Endothelial cell of umbilical vein (primary cell): Measurements from ENCODE around the gene ZNF148. TPM values are rescaled to one million over a fixed set of nuclear protein-coding genes. Genes with fewer than 3 reads are reported as not detected.

ENCODE experiments used
- BruUV-seq: library from RNA; stranded (reverse); fragments of 400-500 nt; replicated peaks from 2 replicates; lab custom pipeline; 2021; lab: Mats Ljungman, UMichigan
- CTCF ChIA-PET: fragments of 300-600, 350-600 bp; sonication (Branson Sonifier 250); formaldehyde crosslinking; loops from one replicate; lab custom pipeline; 2021; ENCODE audit warnings: antibody characterized with exemption, inconsistent platforms; lab: Charles Lee
- POLR2A ChIA-PET: fragments of 300-600, 350-600 bp; sonication (Branson Sonifier 250); formaldehyde crosslinking; loops from one replicate; lab custom pipeline; 2021; ENCODE audit warnings: antibody characterized with exemption, inconsistent platforms; lab: Charles Lee
- DNase-seq: peaks from one replicate; pipeline ENCODE4 v3.0.0-alpha.2; 2011; ENCODE audit warnings: low read depth, low spot score
- FAIRE-seq: peaks from 2 replicates; lab custom pipeline; 2011; peaks lifted over from hg19 to GRCh38; lab: Jason Lieb, UNC
- H2AFZ ChIP-seq: 2 replicates; pipeline ENCODE4 v1.6.0; 2012; ENCODE audit warnings: low read depth, low read length, control low read depth, inconsistent platforms
- H3K27ac ChIP-seq: 2 replicates; pipeline ENCODE4 v1.5.1; 2011; ENCODE audit warnings: low read depth, mild to moderate bottlenecking, control low read depth, low read length, moderate library complexity; ENCODE audit not compliant: insufficient read depth
- H3K27me3 ChIP-seq, 2 experiments: 2 replicates each; pipeline versions ENCODE4 v1.6.0 to v1.6.1; 2011; ENCODE audit warnings: low read length in 2 of 2, mixed read lengths in 1 of 2; ENCODE audit not compliant: control insufficient read depth in 2 of 2, insufficient read depth in 2 of 2
- H3K36me3 ChIP-seq, 2 experiments: 2 replicates in 1 of 2; 3 replicates in 1 of 2; pipeline ENCODE4 v1.5.1; 2011; ENCODE audit warnings: low read length in 2 of 2, mild to moderate bottlenecking in 1 of 2, moderate library complexity in 1 of 2; ENCODE audit not compliant: control insufficient read depth in 2 of 2, insufficient read depth in 2 of 2; ENCODE audit errors: extremely low read depth in 1 of 2
- H3K4me1 ChIP-seq: 3 replicates; pipeline ENCODE4 v1.5.1; 2011; ENCODE audit warnings: mild to moderate bottlenecking, low read length; ENCODE audit not compliant: control insufficient read depth, insufficient read depth; ENCODE audit errors: extremely low read depth
- H3K4me2 ChIP-seq: 2 replicates; pipeline ENCODE4 v1.6.1; 2011; ENCODE audit warnings: low read length, control low read depth, mixed read lengths; ENCODE audit not compliant: insufficient read depth
- H3K4me3 ChIP-seq, 3 experiments: fragments of 200-600 bp in 1 of 3; sonication (generic), shearing (Covaris generic) in 1 of 3; replicated peaks in 1 of 3; 2 replicates each; pipeline ENCODE4 v1.5.1; 2011 to 2016; ENCODE audit warnings: control low read depth in 3 of 3, low read length in 3 of 3, mild to moderate bottlenecking in 2 of 3, inconsistent platforms in 1 of 3, low read depth in 1 of 3, moderate library complexity in 1 of 3; ENCODE audit not compliant: insufficient read depth in 1 of 3
- H3K79me2 ChIP-seq: 2 replicates; pipeline ENCODE4 v1.6.0; 2012; ENCODE audit warnings: low read length, inconsistent platforms; ENCODE audit not compliant: control insufficient read depth, insufficient read depth
- H3K9ac ChIP-seq: replicated peaks from 2 replicates; pipeline ENCODE3; 2011; ENCODE audit warnings: low read length, control low read depth; ENCODE audit not compliant: insufficient read depth; ENCODE audit errors: extremely low read depth
- H3K9me1 ChIP-seq: replicated peaks from 3 replicates; pipeline ENCODE4 v1.6.0; 2011; ENCODE audit warnings: mild to moderate bottlenecking, low read length; ENCODE audit not compliant: control insufficient read depth, insufficient read depth; ENCODE audit errors: extremely low read depth
- H3K9me3 ChIP-seq: replicated peaks from 2 replicates; pipeline ENCODE4 v1.5.1; 2012; ENCODE audit warnings: low read length, inconsistent platforms; ENCODE audit not compliant: control insufficient read depth, insufficient read depth
- H4K20me1 ChIP-seq: replicated peaks from 2 replicates; pipeline ENCODE3; 2011; ENCODE audit warnings: mild to moderate bottlenecking, low read length; ENCODE audit not compliant: control insufficient read depth, insufficient read depth; ENCODE audit errors: extremely low read depth
- EZH2 ChIP-seq: IDR thresholded peaks from 2 replicates; pipeline ENCODE4 v1.6.1; 2012; ENCODE audit warnings: borderline replicate concordance, low read depth, mild to moderate bottlenecking, moderate library complexity, low read length, inconsistent platforms; ENCODE audit not compliant: severe bottlenecking
- FOS ChIP-seq: IDR thresholded peaks from 2 replicates; pipeline ENCODE4 v1.6.1; 2011; ENCODE audit warnings: mild to moderate bottlenecking, low read length, moderate library complexity, borderline replicate concordance; ENCODE audit not compliant: insufficient read depth
- GATA2 ChIP-seq: IDR thresholded peaks from 2 replicates; pipeline ENCODE4 v1.7.0; 2011; ENCODE audit warnings: low read depth, mild to moderate bottlenecking, moderate library complexity, mixed read lengths, low read length; ENCODE audit not compliant: insufficient read length, insufficient read depth
- JUN ChIP-seq: IDR thresholded peaks from 2 replicates; pipeline ENCODE4 v1.6.1; 2011; ENCODE audit warnings: borderline replicate concordance, low read depth; ENCODE audit not compliant: insufficient read length, insufficient read depth
- MYC ChIP-seq: IDR thresholded peaks from one replicate; pipeline ENCODE4 v1.6.1; 2011; ENCODE audit warnings: mild to moderate bottlenecking, low read depth, low read length
- POLR2A ChIP-seq: IDR thresholded peaks from 2 replicates; pipeline ENCODE4 v1.6.1; 2012; ENCODE audit warnings: low read depth, mild to moderate bottlenecking, control low read depth, low read length
- POLR2AphosphoS5 ChIP-seq: IDR thresholded peaks from 2 replicates; pipeline ENCODE4 v1.6.1; 2012; ENCODE audit warnings: low read depth, mild to moderate bottlenecking, control low read depth, low read length, moderate library complexity; ENCODE audit not compliant: insufficient read depth
- dilution Hi-C: fragments of 300-500 bp; cut with MboI; formaldehyde crosslinking; loops from one replicate; pipeline ENCODE4 v1.15.0; 2019; ENCODE audit warnings: low sequenced_read_pairs; ENCODE audit not compliant: extremely low pct_ligation_motif_present
- intact Hi-C: fragments of 100-400 bp; cut with micrococcal nuclease; formaldehyde crosslinking; loops from one replicate; pipeline ENCODE4 v1.10.0; 2022
- polyA plus RNA-seq, 4 experiments: library from polyadenylated mRNA; depleted of rRNA in 3 of 4; stranded (reverse) in 3 of 4; unstranded in 1 of 4; fragments of >200 nt; gene quantifications; 2 replicates each; pipeline versions ENCODE4 v1.2.1 to v1.2.3, GENCODE V29; 2011 to 2012; ENCODE audit warnings: missing spikeins in 1 of 4
- total RNA-seq: library from RNA; stranded (reverse); gene quantifications from 2 replicates; pipeline ENCODE4 v1.2.3, GENCODE V29; 2021
- TF ChIP-seq, protein P1 (sequence below): IDR thresholded peaks from 2 replicates; pipeline ENCODE4 v1.6.1; 2011; ENCODE audit not compliant: insufficient read depth, insufficient read length
- TF ChIP-seq, protein P2 (sequence below), 2 donors: IDR thresholded peaks; 1 replicate in 1 of 2; 2 replicates in 1 of 2; pipeline ENCODE4 v1.5.1; 2011; ENCODE audit warnings: low read length in 2 of 2, mild to moderate bottlenecking in 2 of 2, moderate library complexity in 2 of 2, control low read depth in 1 of 2, inconsistent platforms in 1 of 2, low read depth in 1 of 2; ENCODE audit not compliant: insufficient read depth in 1 of 2; ENCODE audit errors: extremely low read depth in 1 of 2

ZNF148 gene
- total and polyA plus RNA-seq, 2 donors (not counting 3 experiments of a cell fraction or from before 2014, with no cell fraction given): 8.0 to 41.3 TPM

DNA sequence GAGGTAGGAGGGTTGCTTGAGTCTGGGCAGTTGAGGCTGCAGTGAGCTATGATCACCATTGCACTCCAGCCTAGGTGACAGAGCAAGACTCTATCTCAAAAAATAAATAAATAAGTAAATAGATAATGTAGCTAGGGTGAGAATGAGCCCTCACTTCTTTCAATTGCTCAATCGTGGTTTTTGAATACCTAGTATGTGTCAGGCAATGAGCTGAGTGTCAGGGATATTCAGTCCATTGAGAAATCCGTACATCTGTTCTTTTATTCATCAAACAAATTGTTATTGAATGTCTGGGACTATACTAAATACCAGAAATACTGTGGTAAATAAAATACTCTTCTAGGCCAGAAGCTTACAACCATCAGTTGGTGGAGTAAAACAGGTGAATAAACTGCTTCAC lies 6.2 kb upstream of the ZNF148 start:
- Histone ChIP-seq H2AFZ (no peak overlapping the region), H3K9me3 (no peaks in the 10 kb centered on the region), H3K4me1 (no peaks in the 10 kb centered on the region), H3K27me3 (peaks cover 0 to 7% of the 10 kb centered on the region in 2 experiments), H3K36me3 (no peaks in the 10 kb centered on the region), H4K20me1 (no peaks in the 10 kb centered on the region), H3K4me3 (no peak overlapping the region), H3K4me2 (no peak overlapping the region), H3K9ac (no peak overlapping the region), H3K9me1 (no peaks in the 10 kb centered on the region), H3K79me2 (no peaks in the 10 kb centered on the region), H3K27ac (no peak overlapping the region)
- FAIRE-seq: no peak
- intact Hi-C loops: no loop called here
- BruUV-seq: no TSS peak
- dilution Hi-C loops: no loop called here
- no peak for DNase-seq
- ChIA-PET CTCF (interaction anchor here (0.9 to 1.6 kb wide), 5 partner anchors 12 to 398 kb away, joined by 3 read pairs; no protein-coding TSS in a partner anchor), POLR2A (no interaction called here)
- no peak for TF ChIP-seq MYC
- TF ChIP-seq EZH2: no peak
- TF ChIP-seq, protein P1, sequence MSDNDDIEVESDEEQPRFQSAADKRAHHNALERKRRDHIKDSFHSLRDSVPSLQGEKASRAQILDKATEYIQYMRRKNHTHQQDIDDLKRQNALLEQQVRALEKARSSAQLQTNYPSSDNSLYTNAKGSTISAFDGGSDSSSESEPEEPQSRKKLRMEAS: no peak
- no peak for TF ChIP-seq FOS

DNA sequence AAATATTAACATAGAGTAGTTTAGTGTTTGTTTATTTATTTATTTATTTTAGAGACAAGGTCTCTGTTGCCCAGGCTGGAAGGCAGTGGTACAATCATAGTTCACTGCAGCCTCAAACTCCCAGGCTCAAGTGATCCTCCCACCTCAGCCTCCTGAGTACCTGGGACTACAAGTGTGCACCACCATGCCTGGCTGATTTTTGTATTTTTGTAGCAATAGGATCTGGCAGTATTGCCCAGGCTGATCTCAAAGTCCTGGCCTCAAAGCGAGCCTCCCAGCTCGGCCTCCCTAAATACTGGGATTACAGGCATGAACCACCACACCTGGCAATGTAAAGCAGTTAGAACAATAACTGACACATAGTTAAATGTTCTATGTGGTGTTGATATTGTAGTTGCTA lies 4.4 kb upstream of the ZNF148 start:
- no peak overlapping the region for H3K4me2 ChIP-seq
- dilution Hi-C loops: no loop called here
- CTCF ChIA-PET: interaction anchor here (1.4 kb wide), 1 partner anchor 23 kb away, joined by 3 read pairs; no protein-coding TSS in a partner anchor
- no peaks in the 10 kb centered on the region for H3K9me3 ChIP-seq
- no peaks in the 10 kb centered on the region for H3K9me1 ChIP-seq
- peaks cover 7% of the 10 kb centered on the region for H3K4me1 ChIP-seq
- no peak overlapping the region for H3K27ac ChIP-seq
- TF ChIP-seq EZH2: no peak
- TF ChIP-seq, protein P2, sequence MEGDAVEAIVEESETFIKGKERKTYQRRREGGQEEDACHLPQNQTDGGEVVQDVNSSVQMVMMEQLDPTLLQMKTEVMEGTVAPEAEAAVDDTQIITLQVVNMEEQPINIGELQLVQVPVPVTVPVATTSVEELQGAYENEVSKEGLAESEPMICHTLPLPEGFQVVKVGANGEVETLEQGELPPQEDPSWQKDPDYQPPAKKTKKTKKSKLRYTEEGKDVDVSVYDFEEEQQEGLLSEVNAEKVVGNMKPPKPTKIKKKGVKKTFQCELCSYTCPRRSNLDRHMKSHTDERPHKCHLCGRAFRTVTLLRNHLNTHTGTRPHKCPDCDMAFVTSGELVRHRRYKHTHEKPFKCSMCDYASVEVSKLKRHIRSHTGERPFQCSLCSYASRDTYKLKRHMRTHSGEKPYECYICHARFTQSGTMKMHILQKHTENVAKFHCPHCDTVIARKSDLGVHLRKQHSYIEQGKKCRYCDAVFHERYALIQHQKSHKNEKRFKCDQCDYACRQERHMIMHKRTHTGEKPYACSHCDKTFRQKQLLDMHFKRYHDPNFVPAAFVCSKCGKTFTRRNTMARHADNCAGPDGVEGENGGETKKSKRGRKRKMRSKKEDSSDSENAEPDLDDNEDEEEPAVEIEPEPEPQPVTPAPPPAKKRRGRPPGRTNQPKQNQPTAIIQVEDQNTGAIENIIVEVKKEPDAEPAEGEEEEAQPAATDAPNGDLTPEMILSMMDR (IDR thresholded peaks at IDR 0.05; ENCODE audit: extremely low read depth in 1 of 2, insufficient read depth in 1 of 2, low read depth in 1 of 2, low read length in 2 of 2): no peak
- TF ChIP-seq POLR2AphosphoS5: no peak
- no peak for TF ChIP-seq FOS
- no peak for TF ChIP-seq POLR2A
- no peak for TF ChIP-seq GATA2
- no peak for TF ChIP-seq JUN
- no peak for TF ChIP-seq MYC
- TF ChIP-seq, protein P1: no peak
- POLR2A ChIA-PET: no interaction called here
- FAIRE-seq (no peak), DNase-seq (no peak)
- no peak overlapping the region for H3K9ac ChIP-seq
- peaks cover 3% of the 10 kb centered on the region for H3K79me2 ChIP-seq
- intact Hi-C loops: loop anchor here (5.0 kb wide), 3 partner anchors 112 to 237 kb away; no protein-coding TSS in a partner anchor
- H3K27me3 ChIP-seq: peaks cover 0 to 7% of the 10 kb centered on the region in 2 experiments
- no peaks in the 10 kb centered on the region for H4K20me1 ChIP-seq
- H3K36me3 ChIP-seq: no peaks in the 10 kb centered on the region
- no peak overlapping the region for H3K4me3 ChIP-seq
- no peak overlapping the region for H2AFZ ChIP-seq
- no TSS peak for BruUV-seq
